NT2/D1 (cell line): Measurements from ENCODE around the gene ACSF2.

Experiments
- SUZ12 ChIP-seq: IDR thresholded peaks from 2 replicates; pipeline ENCODE4 v1.6.1; 2011; ENCODE audit not compliant: insufficient read length, insufficient read depth; ENCODE audit errors: extremely low read depth
- YY1 ChIP-seq: IDR thresholded peaks from 2 replicates; pipeline ENCODE4 v1.6.1; 2011; ENCODE audit not compliant: insufficient read length, insufficient read depth
- ZNF274 ChIP-seq: IDR thresholded peaks from 2 replicates; pipeline ENCODE4 v1.6.1; 2011; ENCODE audit warnings: mild to moderate bottlenecking, low read depth, low read length

GRCh38 chr17:50499721-50500120 is 73.7 kb downstream of the ACSF2 start:
- TF ChIP-seq YY1 (no peak), ZNF274 (no peak), SUZ12 (no peak)
